PFSK-1 (cell line): ENCODE data around the gene AGMO.

Experiments used
- FOXP2 ChIP-seq: optimal IDR thresholded peaks from 2 replicates; pipeline ENCODE3; 2011; ENCODE audit warnings: borderline replicate concordance, control low read depth, inconsistent platforms; ENCODE audit not compliant: insufficient read depth; ENCODE audit errors: extremely low read length, extremely low read depth
- POLR2AphosphoS5 ChIP-seq: IDR thresholded peaks from 2 replicates; pipeline ENCODE4 v1.6.1; 2012; ENCODE audit warnings: low read depth, mild to moderate bottlenecking, control low read depth, low read length, moderate library complexity
- SIN3A ChIP-seq: IDR thresholded peaks from 2 replicates; pipeline ENCODE4 v1.6.1; 2012; ENCODE audit warnings: mild to moderate bottlenecking, low read length, moderate library complexity, borderline replicate concordance; ENCODE audit not compliant: insufficient read depth
- TAF1 ChIP-seq: IDR thresholded peaks from 2 replicates; pipeline ENCODE4 v1.6.1; 2012; ENCODE audit warnings: low read length, control low read depth, borderline replicate concordance; ENCODE audit not compliant: insufficient read depth
- TF ChIP-seq, protein P1 (sequence below), 2 experiments: IDR thresholded peaks; 2 replicates each; pipeline versions ENCODE4 v1.6.1 to v1.8.0; 2011 to 2012; ENCODE audit warnings: low read depth in 2 of 2, low read length in 2 of 2, control low read depth in 1 of 2, inconsistent platforms in 1 of 2, mild to moderate bottlenecking in 1 of 2, moderate library complexity in 1 of 2; ENCODE audit not compliant: insufficient read depth in 1 of 2

Gene AGMO

DNA sequence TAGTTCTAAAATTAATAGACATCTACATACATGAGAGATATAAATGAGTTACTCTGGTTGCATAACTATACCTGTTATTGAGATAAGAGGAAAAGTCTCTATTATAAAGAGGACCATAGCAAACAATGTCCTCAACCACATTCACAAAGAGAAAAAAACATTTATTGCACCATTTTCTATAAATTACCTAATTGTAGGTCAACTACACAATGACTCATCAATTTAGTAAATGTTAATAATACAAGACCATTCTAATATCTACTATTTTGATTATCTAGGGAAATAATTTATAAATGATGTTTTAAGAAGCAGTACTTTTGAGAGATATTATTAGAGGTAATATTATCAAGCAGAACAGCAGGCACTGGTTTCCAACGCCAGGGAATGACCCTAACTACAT lies 246.1 kb downstream of the AGMO start:
- no peak for TF ChIP-seq FOXP2

DNA sequence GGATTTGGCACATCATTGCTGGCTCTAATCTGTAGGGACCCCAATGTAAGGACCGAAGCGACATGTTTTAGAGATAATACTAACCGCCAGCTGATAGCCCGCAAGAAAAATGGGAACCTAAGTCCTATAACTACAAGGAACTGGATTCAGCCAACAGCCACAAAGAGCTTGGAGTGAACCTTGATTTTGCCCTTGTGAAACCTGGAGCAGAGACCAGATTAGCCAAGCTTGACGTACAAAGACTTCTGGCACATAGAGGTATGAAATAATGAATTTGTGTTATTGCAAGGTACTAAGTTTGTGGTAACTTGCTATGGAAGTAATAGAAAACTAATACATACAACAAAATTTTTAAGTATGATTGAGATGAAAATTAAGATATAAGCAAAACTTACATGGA lies 246.9 kb downstream of the AGMO start:
- TF ChIP-seq, protein P1, sequence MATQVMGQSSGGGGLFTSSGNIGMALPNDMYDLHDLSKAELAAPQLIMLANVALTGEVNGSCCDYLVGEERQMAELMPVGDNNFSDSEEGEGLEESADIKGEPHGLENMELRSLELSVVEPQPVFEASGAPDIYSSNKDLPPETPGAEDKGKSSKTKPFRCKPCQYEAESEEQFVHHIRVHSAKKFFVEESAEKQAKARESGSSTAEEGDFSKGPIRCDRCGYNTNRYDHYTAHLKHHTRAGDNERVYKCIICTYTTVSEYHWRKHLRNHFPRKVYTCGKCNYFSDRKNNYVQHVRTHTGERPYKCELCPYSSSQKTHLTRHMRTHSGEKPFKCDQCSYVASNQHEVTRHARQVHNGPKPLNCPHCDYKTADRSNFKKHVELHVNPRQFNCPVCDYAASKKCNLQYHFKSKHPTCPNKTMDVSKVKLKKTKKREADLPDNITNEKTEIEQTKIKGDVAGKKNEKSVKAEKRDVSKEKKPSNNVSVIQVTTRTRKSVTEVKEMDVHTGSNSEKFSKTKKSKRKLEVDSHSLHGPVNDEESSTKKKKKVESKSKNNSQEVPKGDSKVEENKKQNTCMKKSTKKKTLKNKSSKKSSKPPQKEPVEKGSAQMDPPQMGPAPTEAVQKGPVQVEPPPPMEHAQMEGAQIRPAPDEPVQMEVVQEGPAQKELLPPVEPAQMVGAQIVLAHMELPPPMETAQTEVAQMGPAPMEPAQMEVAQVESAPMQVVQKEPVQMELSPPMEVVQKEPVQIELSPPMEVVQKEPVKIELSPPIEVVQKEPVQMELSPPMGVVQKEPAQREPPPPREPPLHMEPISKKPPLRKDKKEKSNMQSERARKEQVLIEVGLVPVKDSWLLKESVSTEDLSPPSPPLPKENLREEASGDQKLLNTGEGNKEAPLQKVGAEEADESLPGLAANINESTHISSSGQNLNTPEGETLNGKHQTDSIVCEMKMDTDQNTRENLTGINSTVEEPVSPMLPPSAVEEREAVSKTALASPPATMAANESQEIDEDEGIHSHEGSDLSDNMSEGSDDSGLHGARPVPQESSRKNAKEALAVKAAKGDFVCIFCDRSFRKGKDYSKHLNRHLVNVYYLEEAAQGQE (IDR thresholded peaks at IDR 0.05; ENCODE audit: insufficient read depth in 1 of 2, low read depth in 2 of 2, low read length in 2 of 2) = no peak
- TF ChIP-seq POLR2AphosphoS5 (no peak), FOXP2 (no peak)

DNA sequence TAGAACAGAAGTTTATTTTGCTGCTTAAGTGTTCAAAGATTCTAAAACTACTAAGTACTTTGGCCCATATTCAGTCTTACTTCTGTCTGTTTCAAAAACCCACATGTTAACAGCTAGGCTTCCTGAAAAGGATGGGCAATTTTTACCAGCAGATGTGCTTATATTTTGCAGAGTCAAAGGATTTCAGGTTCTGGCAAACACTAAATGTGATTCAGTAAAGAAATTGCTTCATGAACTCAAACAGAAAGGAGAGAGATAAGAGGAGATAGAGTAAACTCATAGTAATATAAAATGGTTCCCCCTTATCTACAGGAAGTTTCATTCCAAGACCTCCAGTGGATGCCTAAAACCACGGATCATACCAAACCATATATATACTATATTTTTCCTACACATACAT lies 248.5 kb downstream of the AGMO start:
- TF ChIP-seq FOXP2 = no peak
- TF ChIP-seq, protein P1 (IDR thresholded peaks at IDR 0.05; ENCODE audit: insufficient read depth in 1 of 2, low read depth in 2 of 2, low read length in 2 of 2) = no peak
- TF ChIP-seq SIN3A = no peak
- TF ChIP-seq POLR2AphosphoS5 = no peak
- TF ChIP-seq TAF1 = no peak

GRCh38 chr7:15309872-15310271 lies 251.9 kb downstream of the AGMO start:
- no peak for TF ChIP-seq POLR2AphosphoS5
- TF ChIP-seq, protein P1 (IDR thresholded peaks at IDR 0.05; ENCODE audit: insufficient read depth in 1 of 2, low read depth in 2 of 2, low read length in 2 of 2) = no peak
- TF ChIP-seq SIN3A = no peak
- TF ChIP-seq TAF1 = no peak
- no peak for TF ChIP-seq FOXP2

DNA sequence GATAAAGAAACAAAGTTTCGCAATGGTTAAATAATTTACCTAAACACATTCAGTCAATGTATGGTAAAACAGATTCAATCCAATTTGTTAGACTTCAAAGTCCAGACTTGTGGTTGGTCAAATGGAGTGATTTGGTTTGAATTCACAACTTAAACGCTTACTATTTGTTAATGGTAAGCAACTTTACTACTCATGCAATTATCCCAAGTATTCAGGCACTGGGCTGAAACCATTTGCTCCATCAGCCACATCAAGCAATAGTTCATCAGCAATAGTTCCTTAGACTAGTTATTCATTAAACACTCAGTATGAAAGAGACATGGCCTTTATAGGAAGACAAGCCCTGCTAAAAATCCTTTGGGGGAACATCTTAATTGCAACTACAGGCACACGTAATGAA lies 253.0 kb downstream of the AGMO start:
- TF ChIP-seq FOXP2 (no peak), TAF1 (no peak), POLR2AphosphoS5 (no peak)

- TF ChIP-seq, protein P1 (IDR thresholded peaks at IDR 0.05; ENCODE audit: insufficient read depth in 1 of 2, low read depth in 2 of 2, low read length in 2 of 2) = no peak
- TF ChIP-seq POLR2AphosphoS5 (no peak), SIN3A (no peak), TAF1 (no peak), FOXP2 (no peak)
Observed at GRCh38 chr7:15306296-15306695, 255.5 kb downstream of the AGMO start.
